Measurements from ENCODE around the gene GABBR2. TPM values are rescaled to one million over a fixed set of nuclear protein-coding genes. Genes with fewer than 3 reads are reported as not detected.

The GABBR2 gene
- total and polyA plus RNA-seq, 9 of the 15 experiments (the other 6 are each of a cell fraction or from before 2014, with no cell fraction given): 0.15 to 1.9 (median 0.32) TPM

DNA sequence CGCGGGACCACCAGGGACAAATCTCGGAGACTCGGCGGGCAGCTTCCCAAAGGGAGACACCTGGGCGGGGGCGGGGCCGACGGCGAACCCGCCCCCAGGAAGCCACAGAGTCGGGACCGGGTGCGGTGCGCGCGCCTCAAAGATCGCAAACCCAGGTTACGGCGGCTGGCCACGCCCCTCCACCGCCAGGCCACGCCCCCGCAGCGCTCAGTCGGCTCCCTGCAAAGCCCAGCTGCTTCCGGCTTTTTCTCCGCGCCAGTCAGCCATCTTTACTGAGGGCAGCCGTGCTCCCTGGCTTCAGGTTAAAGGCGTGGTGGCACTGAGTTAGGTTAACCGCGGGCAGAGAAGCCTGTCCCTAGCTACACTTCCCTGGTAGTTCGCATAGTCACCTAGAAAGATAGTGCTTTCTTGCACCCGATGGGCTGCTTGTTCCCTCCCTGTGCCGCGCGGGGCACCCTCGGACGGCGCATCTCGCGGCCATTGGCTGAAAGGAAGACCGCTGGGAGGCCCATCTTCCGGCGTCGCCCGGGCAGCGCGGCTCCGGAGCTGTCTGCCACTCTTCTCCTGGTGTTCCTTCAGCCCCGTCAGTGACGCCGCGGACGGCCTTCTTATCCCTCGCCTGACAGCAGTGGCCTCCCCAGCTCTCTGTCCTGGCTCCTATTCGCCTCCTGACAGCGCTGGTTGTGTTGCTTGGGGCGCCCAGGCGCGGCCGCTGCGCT is 453.0 kb downstream of the GABBR2 start, which contains the start of gene TBC1D2 (continued):
- TF ChIP-seq ERF (CRISPR knock-in tag; IDR thresholded peaks at IDR 0.05) (no peak; the same call in 1 of the 2 replicates), PCBP1 (IDR thresholded peaks at IDR 0.05; ENCODE audit: low read depth, low read length, poor library complexity, severe bottlenecking) (peak; percentile 42), ZNF507 (tag; conservative IDR thresholded peaks at IDR 0.05) (no peak), BACH1 (tag; IDR thresholded peaks at IDR 0.05) (no peak), ZNF586 (CRISPR knock-in tag; conservative IDR thresholded peaks at IDR 0.05) (no peak), PHF20 (IDR thresholded peaks at IDR 0.05; ENCODE audit: partially characterized antibody) (peak; percentile 78), POLR2AphosphoS5 (IDR thresholded peaks at IDR 0.05; ENCODE audit: control insufficient read depth, insufficient read depth, low read depth, low read length) (peak; percentile 35; the same call in 1 of the 2 replicates), ZNF445 (CRISPR knock-in tag; IDR thresholded peaks at IDR 0.05; ENCODE audit: low read depth) (no peak), ZNF717 (CRISPR knock-in tag; IDR thresholded peaks at IDR 0.05) (no peak), ZC3H11A (IDR thresholded peaks at IDR 0.05; ENCODE audit: low read depth, low read length) (no peak), ATF1 (CRISPR knock-in tag; IDR thresholded peaks at IDR 0.05) (no peak), ATF1 (tag; IDR thresholded peaks at IDR 0.05) (peak; percentile 88), HDAC3 (IDR thresholded peaks at IDR 0.05; ENCODE audit: borderline replicate concordance, partially characterized antibody) (no peak), U2AF1 (optimal IDR thresholded peaks at IDR 0.05; ENCODE audit: low read depth, low read length) (no peak), CREB1 (IDR thresholded peaks at IDR 0.05) (no peak; the same call in 1 of the 2 replicates), CREB1 (CRISPR knock-in tag; IDR thresholded peaks at IDR 0.05) (peak; percentile 70), POLR2B (IDR thresholded peaks at IDR 0.05; ENCODE audit: low read depth, partially characterized antibody) (peak; percentile 67), BDP1 (IDR thresholded peaks at IDR 0.05; ENCODE audit: insufficient read depth, insufficient read length) (no peak), CHD4 (IDR thresholded peaks at IDR 0.05; ENCODE audit: insufficient read depth, insufficient replicate concordance, low read depth, low read length, poor library complexity, severe bottlenecking) (no peak), HCFC1 (IDR thresholded peaks at IDR 0.05; ENCODE audit: low read depth, low read length) (peak; percentile 77), MTA2 (IDR thresholded peaks at IDR 0.05; ENCODE audit: low read depth) (no peak), ZNF589 (CRISPR knock-in tag; IDR thresholded peaks at IDR 0.05; ENCODE audit: low read depth) (0 out of 2 replicates have a peak, but pooled peaks have one; percentile 27), DPF2 (IDR thresholded peaks at IDR 0.05) (no peak)
- TF ChIP-seq, protein P1, sequence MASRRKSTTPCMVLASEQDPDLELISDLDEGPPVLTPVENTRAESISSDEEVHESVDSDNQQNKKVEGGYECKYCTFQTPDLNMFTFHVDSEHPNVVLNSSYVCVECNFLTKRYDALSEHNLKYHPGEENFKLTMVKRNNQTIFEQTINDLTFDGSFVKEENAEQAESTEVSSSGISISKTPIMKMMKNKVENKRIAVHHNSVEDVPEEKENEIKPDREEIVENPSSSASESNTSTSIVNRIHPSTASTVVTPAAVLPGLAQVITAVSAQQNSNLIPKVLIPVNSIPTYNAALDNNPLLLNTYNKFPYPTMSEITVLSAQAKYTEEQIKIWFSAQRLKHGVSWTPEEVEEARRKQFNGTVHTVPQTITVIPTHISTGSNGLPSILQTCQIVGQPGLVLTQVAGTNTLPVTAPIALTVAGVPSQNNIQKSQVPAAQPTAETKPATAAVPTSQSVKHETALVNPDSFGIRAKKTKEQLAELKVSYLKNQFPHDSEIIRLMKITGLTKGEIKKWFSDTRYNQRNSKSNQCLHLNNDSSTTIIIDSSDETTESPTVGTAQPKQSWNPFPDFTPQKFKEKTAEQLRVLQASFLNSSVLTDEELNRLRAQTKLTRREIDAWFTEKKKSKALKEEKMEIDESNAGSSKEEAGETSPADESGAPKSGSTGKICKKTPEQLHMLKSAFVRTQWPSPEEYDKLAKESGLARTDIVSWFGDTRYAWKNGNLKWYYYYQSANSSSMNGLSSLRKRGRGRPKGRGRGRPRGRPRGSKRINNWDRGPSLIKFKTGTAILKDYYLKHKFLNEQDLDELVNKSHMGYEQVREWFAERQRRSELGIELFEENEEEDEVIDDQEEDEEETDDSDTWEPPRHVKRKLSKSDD (conservative IDR thresholded peaks at IDR 0.05; ENCODE audit: low read length): no peak
- TF ChIP-seq, protein P2, sequence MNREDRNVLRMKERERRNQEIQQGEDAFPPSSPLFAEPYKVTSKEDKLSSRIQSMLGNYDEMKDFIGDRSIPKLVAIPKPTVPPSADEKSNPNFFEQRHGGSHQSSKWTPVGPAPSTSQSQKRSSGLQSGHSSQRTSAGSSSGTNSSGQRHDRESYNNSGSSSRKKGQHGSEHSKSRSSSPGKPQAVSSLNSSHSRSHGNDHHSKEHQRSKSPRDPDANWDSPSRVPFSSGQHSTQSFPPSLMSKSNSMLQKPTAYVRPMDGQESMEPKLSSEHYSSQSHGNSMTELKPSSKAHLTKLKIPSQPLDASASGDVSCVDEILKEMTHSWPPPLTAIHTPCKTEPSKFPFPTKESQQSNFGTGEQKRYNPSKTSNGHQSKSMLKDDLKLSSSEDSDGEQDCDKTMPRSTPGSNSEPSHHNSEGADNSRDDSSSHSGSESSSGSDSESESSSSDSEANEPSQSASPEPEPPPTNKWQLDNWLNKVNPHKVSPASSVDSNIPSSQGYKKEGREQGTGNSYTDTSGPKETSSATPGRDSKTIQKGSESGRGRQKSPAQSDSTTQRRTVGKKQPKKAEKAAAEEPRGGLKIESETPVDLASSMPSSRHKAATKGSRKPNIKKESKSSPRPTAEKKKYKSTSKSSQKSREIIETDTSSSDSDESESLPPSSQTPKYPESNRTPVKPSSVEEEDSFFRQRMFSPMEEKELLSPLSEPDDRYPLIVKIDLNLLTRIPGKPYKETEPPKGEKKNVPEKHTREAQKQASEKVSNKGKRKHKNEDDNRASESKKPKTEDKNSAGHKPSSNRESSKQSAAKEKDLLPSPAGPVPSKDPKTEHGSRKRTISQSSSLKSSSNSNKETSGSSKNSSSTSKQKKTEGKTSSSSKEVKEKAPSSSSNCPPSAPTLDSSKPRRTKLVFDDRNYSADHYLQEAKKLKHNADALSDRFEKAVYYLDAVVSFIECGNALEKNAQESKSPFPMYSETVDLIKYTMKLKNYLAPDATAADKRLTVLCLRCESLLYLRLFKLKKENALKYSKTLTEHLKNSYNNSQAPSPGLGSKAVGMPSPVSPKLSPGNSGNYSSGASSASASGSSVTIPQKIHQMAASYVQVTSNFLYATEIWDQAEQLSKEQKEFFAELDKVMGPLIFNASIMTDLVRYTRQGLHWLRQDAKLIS (CRISPR knock-in tag; IDR thresholded peaks at IDR 0.05): no peak

All from K562 (cell line).